Epithelial cell of prostate (primary cell): Measurements from ENCODE around the gene CXCR4.
"Not testable (repeated sequence)": the region's sequence is repeated elsewhere in the genome, so short reads cannot be mapped to it uniquely, and the experiment has no call there.

Experiments
- DNase-seq: peaks from one replicate; pipeline ENCODE4 v3.0.0-alpha.2; 2011; ENCODE audit warnings: low read depth, low spot score
- H3K27ac ChIP-seq: fragments of 450-650 bp; 2 replicates; pipeline ENCODE4 v1.5.1; 2017; ENCODE audit warnings: mild to moderate bottlenecking

Gene CXCR4

GRCh38 chr2:136081582-136082210 lies 36.3 kb downstream of the CXCR4 start:
- H3K27ac ChIP-seq, result no peak overlapping the region
- DNase-seq, result no peak

GRCh38 chr2:136080114-136080513 lies 37.8 kb downstream of the CXCR4 start:
- H3K27ac ChIP-seq, result no peak overlapping the region
- no peak for DNase-seq

- no peak overlapping the region for H3K27ac ChIP-seq
- no peak for DNase-seq
These were observed 40.8 kb downstream of the CXCR4 start for GRCh38 chr2:136077107-136077506.

- DNase-seq, result no peak
- H3K27ac ChIP-seq, result no peak overlapping the region
These were observed 42.5 kb downstream of the CXCR4 start for GRCh38 chr2:136075476-136075875.

DNA sequence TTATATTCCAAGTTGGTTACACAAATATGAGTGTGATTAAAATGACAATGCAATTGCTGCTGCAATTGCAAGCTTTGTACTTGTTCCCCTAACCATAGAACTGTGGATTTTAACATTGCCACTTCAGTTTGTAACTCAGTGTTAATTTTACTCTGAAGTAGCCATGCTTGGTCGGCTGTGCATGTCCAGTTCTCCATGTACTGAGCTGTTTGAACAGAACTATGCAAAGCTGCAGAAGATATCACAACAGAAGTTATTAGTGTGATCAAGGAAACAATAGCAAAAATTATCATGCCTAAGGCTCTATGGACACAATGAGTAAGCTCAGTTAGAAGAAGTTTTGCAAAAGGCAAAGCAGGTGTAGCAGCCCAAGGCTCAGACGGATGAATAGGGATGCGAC lies 45.3 kb downstream of the CXCR4 start:
- no peak for DNase-seq
- H3K27ac ChIP-seq, result no peak overlapping the region

DNA sequence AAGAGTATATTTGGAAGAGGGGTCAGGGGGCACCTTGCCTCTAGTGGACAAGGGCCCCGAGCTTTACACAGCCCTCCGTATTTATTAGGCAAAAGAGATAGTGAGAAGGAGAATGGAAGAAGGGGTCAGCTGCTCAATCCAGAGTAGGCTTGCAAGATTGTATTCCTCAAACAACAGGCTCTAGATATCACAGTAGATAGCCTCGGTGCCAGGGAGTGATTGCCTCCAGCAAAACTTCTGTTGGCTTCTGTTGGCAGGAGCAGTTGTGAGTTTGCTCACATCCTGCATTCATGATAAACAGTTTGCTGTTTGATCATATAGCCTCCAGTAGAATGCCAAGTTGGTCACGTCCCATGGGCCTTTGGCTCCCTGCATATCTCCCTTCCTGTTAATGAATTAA lies 46.1 kb downstream of the CXCR4 start:
- H3K27ac ChIP-seq, DNase-seq: not testable (repeated sequence)

DNA sequence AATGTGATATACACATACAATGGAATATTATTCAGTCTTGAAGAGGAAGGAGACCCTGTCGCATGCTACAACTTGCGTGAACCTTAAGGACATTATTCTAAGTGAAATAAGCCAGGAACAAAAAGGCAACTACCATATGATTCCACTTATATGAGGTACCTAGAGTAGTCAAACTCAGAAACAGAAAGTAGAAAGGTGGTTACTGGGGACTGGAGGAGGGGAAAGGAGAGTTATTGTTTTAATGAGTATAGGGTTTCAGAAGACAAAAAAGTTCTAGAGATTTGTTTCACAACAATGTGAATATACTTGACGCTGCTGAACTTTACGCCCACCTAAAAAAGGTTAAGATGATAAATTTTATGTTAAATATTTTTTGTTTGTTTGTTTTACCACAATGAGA lies 47.0 kb downstream of the CXCR4 start:
- no peak for DNase-seq
- H3K27ac ChIP-seq, result no peak overlapping the region

DNA sequence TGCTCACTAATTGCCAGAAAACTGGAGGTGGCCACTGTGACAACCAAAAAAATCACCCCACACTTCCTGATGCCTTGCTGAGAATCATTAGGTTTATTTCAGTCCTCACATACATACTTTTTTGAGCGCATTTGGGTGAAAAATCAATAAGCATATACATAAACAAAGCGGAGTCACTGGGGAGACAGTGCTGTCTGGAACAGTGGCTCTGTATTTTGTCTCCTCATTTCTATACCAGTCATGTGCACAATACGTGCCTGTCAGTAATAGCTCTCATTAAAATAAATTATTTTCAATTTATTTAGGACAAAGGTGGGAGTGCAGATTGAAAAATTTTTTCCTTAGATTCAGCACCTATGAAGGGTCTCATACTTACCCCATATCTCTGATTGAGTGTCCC lies 48.2 kb downstream of the CXCR4 start:
- H3K27ac ChIP-seq, result no peak overlapping the region

DNA sequence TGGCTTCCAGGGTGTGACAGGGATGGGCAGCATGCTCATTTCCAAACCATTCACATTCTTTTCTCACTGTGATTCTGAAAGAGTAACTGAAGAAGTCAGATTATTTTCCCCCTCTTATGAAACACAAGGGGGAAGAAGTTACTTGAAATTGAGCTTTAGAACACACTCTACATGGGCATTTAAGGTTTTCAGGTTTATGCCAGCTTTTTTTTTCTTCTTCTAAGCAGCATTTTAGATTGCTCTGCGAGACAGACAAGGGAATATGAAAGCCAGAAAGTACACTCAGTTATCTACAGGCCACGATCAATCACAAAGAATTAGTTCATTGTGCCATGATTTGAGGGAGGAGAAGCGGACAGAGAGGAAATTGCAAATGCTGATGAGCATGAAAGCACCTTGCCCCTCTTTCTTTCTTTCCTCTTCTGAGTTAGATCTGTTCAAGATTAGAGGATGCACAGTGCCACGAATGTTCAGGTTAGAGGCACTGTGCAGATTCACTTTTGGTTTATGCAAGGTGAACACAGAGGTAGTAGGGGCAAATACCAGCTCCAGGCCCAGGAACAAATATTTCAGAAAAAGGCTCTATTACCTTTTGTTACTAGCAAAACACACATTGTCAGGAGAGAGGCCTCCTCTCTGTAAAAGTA lies 49.2 kb downstream of the CXCR4 start:
- DNase-seq, result no peak
- no peak overlapping the region for H3K27ac ChIP-seq

More for the DNA sequence above, 48.2 kb downstream of the CXCR4 start:
- no peak for DNase-seq

GRCh38 chr2:136067897-136068580 lies 49.9 kb downstream of the CXCR4 start:
- no peak for DNase-seq
- no peak overlapping the region for H3K27ac ChIP-seq

GRCh38 chr2:136067459-136067858 lies 50.5 kb downstream of the CXCR4 start:
- no peak for DNase-seq
- H3K27ac ChIP-seq, result no peak overlapping the region

DNA sequence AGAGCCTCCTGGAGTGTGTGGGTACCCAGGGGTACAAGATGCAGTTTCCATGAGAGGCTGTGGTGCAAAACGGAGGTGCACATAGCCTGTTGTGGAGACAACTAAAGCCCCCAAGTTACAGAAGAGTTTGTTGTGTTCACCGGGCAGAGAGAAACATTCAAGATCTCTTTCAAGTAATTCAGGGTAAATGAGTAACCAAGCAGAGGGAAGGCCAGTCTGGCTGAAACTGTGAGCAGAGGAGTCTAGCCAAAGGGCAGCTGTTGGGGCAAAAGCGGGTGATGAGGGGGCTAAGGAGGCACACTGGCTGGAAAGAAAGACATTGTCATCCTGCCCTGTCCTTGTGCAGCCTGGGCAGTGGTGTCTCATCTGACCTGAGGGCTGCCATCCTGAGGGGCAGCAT lies 52.0 kb downstream of the CXCR4 start:
- DNase-seq, result no peak
- H3K27ac ChIP-seq, result no peak overlapping the region

DNA sequence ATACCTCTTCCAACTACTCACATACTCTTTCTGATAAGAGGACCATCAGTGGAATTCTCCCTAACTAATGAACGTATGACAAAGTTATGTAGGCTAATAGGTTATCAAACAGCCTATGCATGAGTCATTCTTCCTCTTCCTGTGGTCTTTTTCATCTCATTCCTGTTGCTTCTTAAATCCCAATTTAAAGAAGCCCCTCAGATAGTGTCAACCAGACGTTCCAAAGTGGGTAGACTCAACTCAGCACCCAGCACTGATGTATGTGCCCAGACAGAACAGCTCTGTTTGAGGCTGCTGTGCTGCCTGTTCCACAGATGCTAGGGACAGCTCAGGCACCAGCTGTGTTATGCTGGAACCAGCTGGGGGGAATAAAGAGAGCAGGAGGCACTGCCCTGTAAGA lies 52.6 kb downstream of the CXCR4 start:
- DNase-seq, result no peak
- no peak overlapping the region for H3K27ac ChIP-seq
